Activated CD4-positive, alpha-beta T cell treated with anti-CD3 and anti-CD28 coated beads, Interleukin-2, amount 50 U/mL, for 4 hours (primary cell): ENCODE data around the gene ABCF2.

Source experiments
- DNase-seq, 2 experiments: peaks; one replicate each; pipeline ENCODE4 v3.0.0-alpha.2; 2020

The ABCF2 gene

DNA sequence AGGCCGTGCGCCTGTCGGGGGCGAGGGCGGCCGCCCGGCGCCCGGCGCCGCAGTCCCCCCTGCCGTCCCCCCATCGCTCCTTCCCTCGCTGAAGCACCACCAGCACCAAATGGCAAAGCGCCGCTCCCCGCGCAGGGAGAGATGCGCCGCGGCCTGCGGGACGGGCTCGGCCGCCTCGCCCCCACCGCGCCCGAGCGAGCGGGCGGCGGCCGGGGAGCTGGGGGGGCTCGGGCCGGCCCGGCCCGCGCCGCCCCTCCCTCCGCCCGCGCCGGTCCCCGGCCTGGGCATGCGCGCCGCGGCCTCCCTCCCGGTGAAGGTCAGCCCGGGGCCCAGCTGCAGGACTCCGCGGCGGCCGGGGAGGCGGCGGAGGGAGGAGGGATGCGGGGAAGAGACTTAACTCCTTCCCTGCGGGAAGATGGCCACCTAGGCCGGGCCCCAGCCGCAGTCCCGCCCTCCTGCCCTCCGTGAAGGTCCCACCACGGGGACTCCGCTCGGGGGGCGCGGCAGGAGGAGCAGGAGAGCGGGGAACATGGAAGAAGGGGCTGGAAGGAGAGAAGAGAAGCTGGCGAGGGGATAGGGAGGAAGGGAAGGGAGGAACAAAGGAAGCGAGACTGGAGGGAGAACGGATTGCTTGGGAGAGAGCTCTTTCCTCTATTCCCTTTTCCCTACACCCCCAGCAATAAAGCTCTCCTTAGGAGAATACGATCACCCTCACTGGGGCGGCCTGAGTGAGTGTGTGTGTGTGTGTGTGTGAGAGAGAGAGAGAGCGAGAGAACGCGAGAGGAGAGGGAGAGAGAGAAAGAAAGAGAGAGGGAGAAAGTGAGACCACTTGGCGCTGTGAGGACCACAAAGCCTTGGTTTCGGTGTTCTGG lies 24.9 kb upstream of the ABCF2 start:
- DNase-seq = no peak

DNA sequence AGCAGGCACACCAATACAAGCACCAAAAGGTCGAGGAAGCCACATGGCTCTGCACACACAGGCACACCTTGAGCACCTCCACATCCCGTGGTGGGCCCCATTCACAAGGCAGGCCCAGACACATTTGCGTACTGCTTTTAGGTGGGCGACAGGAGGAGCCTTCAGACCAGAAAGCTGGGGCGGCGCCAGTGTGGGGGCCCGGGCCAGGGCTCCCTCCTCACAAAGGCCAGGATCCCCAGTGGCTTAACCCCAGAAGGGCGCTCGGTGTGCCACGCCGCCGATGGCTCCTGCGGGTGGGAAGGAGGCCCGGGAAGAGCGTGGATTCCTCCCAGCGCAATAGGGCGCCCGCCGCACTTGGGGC lies 24.3 kb upstream of the ABCF2 start:
- no peak for DNase-seq

GRCh38 chr7:151250181-151251132 lies 23.5 kb upstream of the ABCF2 start:
- no peak for DNase-seq

DNA sequence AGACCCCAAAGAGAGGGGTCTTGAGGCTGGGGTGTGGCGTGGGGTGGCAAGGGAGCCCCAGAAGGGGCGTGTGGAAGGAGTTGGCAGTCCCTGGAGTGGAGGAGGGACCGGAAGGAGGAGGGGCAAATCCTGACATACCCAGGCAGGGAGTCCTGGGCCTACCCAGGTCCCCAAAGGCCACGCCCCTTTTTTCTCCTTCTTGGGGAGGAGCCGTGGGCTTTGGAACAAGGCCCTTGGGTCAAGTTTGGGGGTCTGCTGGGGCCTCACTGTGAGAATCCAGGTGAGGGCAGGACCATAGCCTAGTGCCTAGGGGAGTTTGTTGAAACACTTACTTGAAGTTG lies 22.7 kb upstream of the ABCF2 start:
- DNase-seq = no peak

DNA sequence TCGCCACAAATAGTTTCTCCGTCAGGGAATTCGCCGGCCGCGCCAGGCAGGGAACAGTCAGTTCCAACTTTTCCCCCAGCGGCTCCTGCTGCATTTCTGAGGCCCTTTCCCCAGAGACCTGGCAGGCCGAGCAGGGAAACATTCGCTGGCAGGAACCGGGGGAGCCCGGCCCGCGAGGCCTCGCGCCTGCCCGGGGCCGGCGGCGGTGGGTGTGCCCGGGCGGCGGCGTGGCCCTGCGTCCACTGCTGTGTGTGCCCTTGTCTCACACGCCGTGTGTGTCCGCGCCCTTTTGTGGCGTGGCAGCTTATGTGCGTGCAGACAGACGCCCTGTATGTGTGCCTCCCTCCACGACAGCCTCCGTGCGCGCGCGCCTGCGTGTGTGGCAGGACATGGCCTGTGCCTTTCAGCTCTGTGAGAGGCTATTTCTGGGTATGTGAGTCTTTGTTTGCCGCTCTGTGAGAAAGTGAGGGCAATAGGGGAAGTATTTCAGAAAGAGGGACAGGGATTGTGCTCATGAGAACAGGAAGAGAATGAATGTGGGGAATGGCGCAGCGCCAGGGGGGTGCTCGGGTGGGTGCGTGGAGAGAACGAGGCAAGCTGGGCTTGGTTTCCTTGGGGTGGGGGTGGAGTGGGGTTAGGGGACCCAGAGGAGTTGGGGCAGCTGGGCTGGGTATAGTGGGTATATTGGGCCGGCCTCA lies 22.2 kb upstream of the ABCF2 start:
- no peak for DNase-seq

GRCh38 chr7:151248346-151249033 lies 21.5 kb upstream of the ABCF2 start, which contains the start of gene SMARCD3:
Gene SMARCD3 (minus strand): TSS chr7:151248694. CDS start chr7:151248562, 132 bp downstream.
- peak in 1 of 2 experiments; percentile 36 for DNase-seq

GRCh38 chr7:151247611-151248345 lies 20.8 kb upstream of the ABCF2 start:
- no peak for DNase-seq

DNA sequence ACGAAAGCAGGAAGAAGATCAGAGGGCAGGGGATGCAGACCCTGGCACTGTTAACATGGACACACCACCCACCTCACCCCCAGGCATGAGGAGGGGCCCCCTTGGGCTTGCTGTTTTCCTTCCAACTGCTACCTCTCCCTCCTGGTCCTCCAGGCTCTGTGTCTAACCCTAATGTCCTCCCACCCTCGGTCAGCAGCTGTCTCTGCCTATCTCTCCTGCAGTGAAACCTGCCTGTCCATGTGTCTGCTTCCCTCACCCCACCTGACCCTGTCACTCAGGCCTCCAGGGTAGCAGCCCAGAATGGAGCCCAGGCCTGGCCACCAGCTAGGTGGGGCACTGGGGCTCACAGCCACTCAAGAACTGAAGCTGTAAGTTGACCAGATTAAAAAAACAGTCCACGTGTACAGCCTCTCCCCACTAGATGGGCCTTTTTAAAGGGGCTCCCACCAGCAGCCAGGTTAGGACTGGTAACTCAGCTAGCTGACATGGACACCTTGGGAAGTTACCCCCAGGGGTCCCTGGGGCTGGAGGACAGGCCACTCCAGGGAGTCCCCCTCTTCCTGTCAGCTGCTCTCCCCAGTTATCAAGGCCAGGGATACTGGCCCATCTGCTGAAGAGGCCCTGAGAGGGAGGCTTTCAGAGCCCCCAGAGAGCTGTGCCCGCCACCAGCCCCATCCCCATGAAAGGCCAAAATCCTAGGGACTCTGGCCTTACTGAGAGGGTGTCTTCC lies 20.0 kb upstream of the ABCF2 start:
- no peak for DNase-seq

DNA sequence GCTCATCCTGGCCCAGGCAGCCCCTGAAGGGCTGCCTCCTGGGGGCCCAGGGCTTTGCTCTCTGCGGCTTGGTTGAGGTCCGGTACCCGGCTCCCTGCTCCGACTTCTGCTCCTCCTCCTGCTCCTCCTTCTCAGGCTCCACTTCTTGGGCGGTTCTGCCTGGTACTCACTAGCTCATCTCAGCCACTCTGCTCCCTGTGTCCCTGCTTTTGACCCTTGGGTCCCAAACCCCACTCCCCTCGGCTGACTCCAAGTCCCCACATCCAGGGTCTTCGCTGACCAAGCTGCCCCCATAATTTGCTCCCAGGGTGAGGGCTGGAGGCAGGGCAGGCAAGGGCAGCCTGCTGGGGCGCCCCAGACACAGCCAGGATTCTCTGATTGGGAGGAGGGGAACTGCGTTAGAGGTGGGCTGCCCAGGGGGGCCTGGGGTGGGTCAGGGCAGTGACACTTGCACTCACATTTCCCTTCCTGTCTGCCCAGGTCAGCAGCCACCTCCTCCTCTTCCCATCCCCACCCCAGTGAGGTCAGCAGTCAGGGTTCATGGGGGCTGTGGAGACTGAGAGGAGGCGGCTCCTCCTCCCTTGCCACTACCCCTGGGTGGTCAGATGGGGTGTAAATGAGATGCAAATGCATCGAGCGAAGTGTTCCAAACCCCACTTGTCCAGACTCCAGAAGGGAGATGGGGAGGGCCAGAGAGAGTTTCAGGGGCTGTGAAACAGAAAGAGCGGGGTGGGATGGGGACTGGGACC lies 19.3 kb upstream of the ABCF2 start:
- DNase-seq = no peak

GRCh38 chr7:151245360-151246101 lies 18.5 kb upstream of the ABCF2 start:
- peak; percentile 42 to 44 for DNase-seq

DNA sequence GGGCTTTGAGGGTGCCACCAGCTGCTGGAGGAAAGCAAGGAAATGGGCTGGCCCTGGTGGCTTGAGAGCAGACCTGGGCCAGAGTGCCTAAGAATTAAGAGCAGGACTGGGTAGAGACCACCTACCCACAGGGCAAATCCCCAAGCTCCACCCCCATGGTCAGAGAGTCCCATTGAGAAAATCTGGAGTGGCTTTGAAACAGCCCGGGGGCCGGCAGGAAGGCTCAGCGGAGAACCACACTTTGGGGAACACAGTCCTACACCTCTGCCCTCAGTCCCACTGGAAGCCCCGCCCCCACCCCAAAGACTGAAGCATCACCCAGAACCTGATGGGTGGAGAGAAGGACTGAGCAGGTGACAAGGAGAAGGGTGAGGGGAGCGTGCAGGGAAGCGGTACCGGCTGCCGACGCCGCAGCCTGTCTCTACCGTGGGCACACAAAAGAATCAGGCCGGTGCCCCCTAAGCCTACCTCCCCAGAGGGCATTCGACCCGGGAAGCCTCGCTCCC lies 17.9 kb upstream of the ABCF2 start:
- DNase-seq = no peak

DNA sequence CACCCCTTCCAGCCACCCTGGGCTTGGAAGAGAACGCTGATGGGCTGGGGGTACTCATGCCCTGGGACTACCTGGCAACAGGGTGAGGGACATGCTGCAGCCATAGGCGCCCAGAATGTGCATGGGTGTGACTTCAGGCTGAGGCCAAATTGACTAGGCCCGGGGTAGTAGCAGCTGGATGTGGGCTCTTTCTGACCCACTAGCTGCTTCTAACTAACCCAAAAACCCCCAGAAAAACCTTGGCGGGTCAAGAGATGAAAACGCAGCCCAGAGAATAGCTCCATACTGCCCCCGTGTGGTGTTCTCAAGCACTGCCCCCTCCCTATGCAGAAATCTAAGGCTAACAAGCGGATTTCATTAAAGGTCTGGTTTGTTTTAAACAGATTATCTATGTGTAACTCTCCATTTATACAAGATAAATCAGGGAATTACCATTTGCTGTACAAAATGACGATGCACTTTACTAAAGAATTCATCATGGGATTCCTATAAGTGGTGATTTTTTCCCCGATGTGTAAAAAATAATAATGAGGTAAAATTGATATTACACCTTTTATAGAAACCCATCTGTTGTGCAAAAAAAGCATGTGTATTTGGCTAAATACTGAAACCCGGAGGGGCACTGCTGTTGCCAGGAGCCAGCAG lies 17.3 kb upstream of the ABCF2 start:
- peak; percentile 47 to 54 for DNase-seq

GRCh38 chr7:151243408-151244195 lies 16.6 kb upstream of the ABCF2 start:
- DNase-seq = no peak

- no peak for DNase-seq
Measured at GRCh38 chr7:151243045-151243349, 16.0 kb upstream of the ABCF2 start.

DNA sequence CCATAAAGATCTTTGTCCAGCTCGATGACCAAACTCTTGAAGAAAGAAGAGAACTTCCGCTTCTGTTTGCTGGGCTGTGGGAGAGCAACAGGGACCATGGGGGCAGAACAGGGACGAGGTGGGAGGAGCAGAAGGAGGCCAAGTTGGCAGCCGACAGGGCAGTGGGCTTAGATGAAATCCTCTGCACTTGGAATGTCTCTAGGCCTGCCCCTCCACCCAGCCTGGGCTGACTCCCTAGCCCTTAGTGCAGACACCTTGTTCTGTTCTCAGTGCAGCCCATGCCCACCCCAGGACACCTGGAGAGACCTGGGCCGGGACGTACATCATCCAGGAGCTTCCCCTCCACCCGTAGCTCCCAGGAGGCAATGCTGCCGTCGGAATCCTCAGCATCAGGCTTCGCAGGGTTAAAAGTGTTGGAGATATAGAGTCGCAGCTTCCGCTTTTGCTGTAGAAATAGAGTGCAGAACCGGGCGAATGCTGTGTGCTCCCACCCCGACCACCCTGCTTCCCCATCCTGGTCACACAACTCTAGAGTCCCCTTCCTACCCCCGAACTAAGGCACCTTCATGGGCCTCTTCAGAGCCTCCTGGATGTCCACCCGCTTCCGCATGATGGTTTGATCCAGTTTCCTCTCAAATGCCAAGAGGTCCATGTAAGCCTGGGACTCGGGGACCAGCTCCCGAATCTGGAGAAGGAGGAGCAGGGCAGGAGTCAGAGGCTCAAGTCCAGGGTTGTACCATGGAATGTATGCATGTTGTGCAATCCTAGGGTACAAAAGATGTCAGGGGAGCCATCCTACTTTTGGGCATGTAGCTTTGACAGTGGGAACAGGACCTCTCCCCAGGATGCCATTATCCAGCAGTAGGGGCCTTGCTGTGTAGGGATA lies 15.4 kb upstream of the ABCF2 start:
- no peak for DNase-seq

DNA sequence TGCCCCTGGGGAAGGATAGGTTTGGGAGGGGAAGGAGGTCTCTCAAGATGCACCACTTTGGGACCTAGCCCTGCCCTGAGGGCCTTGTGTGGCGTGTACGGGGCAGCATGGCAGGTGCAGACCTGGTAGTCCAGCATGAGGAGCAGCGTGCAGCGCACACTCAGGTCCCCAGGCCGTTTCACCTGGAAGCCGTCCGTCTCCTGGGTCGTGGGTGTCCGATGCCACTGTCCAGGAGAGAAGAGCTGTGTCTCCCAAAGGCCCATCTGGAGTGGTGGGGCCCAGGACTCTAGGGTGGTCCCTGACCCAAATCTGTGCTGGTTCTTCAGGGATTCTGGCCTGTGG lies 14.7 kb upstream of the ABCF2 start:
- DNase-seq = no peak
